Fibroblast of villous mesenchyme (primary cell): Measurements from ENCODE around the gene SPON2. TPM values are rescaled to one million over a fixed set of nuclear protein-coding genes. Genes with fewer than 3 reads are reported as not detected.

ENCODE experiments used
- DNase-seq: peaks from one replicate; pipeline ENCODE4 v3.0.0-alpha.2; 2010; ENCODE audit warnings: low read depth
- H3K4me3 ChIP-seq: 2 replicates; pipeline ENCODE4 v1.5.1; 2011; ENCODE audit warnings: low read depth, mild to moderate bottlenecking, low read length
- total RNA-seq: library from RNA; depleted of rRNA; stranded (reverse); fragments of >200 nt; gene quantifications from 2 replicates; pipeline ENCODE4 v1.2.3, GENCODE V29; 2012
- TF ChIP-seq, protein P1 (sequence below): IDR thresholded peaks from 2 replicates; pipeline ENCODE4 v1.5.1; 2012; ENCODE audit warnings: low read depth, mild to moderate bottlenecking, low read length; ENCODE audit not compliant: insufficient read depth

Gene SPON2
- total RNA-seq, 1 donor, result 197 TPM

DNA sequence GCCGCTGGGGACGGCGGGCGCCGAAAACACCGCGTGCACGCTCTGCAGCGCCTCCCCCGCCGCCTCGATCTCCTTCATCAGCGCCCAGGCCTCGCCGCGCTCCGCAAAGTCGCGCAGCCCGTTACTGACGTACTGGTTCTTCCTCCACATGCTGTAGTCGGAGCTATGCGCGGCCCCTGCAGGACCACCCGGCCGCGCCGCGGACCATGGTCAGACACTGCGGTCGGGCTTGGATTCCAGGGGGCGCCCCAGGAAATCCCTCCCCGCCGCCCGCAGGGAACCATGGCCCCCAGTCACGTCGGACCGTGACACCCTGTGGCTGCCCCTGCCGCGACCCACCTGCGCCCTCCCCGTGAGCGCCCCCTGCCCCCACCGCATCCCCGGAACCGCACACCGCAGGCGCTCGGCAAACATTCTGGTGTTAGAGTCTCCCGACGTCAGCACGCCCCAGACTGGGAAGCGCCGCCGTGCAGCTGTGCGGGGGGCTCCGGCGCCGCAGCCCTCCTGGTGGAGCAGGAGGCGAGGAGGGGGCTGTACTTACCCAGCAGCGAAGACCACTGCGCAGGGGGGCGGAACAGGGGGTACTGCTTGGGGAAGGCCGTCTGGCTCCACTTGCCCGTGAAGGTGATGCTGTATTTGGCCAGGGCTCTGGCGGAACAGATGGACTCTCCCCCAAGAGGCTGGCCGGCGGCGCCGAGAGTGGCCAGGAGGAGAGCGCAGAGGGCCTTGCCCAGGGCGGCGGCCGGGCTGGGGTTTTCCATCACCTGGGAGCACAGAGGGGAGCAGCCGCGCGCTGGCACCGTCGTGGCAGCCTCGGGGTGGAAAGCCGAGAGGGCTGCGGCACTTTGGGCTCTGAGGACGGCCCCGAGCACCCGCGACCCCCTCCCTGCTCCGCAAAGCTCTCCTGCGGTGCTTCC lies 814 bp downstream of the SPON2 start:
- H3K4me3 ChIP-seq, result peak overlapping the region; percentile 89
- DNase-seq, result no peak
- TF ChIP-seq, protein P1, sequence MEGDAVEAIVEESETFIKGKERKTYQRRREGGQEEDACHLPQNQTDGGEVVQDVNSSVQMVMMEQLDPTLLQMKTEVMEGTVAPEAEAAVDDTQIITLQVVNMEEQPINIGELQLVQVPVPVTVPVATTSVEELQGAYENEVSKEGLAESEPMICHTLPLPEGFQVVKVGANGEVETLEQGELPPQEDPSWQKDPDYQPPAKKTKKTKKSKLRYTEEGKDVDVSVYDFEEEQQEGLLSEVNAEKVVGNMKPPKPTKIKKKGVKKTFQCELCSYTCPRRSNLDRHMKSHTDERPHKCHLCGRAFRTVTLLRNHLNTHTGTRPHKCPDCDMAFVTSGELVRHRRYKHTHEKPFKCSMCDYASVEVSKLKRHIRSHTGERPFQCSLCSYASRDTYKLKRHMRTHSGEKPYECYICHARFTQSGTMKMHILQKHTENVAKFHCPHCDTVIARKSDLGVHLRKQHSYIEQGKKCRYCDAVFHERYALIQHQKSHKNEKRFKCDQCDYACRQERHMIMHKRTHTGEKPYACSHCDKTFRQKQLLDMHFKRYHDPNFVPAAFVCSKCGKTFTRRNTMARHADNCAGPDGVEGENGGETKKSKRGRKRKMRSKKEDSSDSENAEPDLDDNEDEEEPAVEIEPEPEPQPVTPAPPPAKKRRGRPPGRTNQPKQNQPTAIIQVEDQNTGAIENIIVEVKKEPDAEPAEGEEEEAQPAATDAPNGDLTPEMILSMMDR, result no peak

GRCh38 chr4:1170976-1171310 lies 1.4 kb downstream of the SPON2 start:
- TF ChIP-seq, protein P1, result no peak
- H3K4me3 ChIP-seq, result peak overlapping the region; percentile 89
- DNase-seq, result no peak

DNA sequence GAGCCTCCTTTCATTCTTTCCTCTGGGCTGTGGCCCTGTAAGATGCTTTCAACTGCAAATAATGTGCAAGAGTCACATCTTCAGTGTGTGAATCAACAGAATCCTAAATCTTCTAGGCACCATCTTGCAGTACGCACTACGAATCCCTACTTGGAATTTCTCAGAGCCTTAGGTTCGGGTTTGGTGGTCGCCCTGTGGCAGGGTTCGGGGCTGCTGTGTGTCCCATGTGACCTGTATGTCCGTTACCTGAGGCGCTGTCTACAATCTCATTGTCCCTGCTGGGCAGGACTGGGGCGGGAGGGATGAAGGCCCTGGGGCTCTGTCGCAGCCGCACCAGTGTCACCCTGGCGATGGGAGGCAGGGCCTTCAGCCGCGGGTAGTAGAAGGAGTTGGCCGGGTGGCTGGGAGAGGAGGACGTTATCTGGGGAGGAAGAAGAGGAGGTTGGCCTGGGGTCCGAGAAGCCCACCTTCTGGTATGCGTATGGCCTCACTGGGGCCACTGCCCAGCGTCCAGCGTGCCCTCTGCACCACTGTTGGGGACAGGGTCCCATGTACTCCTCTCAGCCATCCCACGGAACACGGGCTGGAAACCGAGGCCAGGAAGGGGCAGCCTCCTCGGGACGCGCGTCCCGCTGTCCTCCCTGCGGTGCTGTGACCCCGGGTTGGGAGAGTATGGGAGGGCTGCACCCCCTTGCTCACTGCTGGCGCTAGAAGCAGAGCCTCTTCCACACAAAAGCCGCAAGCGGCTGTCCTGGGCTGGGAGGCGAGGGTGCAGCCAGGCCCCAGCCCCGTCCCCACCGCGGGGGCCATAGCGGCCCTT lies 2.0 kb downstream of the SPON2 start:
- no peak for DNase-seq
- H3K4me3 ChIP-seq, result peak overlapping the region; percentile 89
- TF ChIP-seq, protein P1, result no peak

- no peak for DNase-seq
- TF ChIP-seq, protein P1, result no peak
- peak overlapping the region; percentile 89 for H3K4me3 ChIP-seq
Measured at GRCh38 chr4:1169691-1170096, 2.7 kb downstream of the SPON2 start.

DNA sequence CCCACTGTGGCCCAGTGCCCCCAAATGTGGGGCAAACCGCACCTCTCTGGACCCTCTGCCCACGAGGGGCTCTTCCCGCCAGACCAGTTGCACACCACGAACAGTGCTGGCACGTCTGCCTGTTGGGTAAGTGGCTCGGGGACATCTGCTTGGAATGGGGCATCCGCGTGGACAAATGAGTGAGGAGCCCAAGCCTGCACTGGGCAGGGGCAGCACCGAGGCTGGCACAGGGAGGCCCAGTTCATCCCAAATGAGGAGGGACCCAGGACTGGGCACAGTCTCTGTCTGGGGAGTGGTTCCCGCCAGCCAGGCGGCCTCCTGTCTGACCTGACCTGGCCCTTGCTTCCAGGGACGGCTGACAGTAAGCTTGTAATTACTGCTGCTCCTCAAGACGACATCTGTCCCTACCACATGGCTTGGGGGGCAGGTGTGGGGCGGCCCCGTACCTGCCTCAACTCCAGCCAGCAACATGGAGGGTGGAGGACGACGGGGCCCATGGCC lies 3.2 kb downstream of the SPON2 start:
- TF ChIP-seq, protein P1, result no peak
- peak overlapping the region; percentile 89 for H3K4me3 ChIP-seq
- DNase-seq, result no peak

DNA sequence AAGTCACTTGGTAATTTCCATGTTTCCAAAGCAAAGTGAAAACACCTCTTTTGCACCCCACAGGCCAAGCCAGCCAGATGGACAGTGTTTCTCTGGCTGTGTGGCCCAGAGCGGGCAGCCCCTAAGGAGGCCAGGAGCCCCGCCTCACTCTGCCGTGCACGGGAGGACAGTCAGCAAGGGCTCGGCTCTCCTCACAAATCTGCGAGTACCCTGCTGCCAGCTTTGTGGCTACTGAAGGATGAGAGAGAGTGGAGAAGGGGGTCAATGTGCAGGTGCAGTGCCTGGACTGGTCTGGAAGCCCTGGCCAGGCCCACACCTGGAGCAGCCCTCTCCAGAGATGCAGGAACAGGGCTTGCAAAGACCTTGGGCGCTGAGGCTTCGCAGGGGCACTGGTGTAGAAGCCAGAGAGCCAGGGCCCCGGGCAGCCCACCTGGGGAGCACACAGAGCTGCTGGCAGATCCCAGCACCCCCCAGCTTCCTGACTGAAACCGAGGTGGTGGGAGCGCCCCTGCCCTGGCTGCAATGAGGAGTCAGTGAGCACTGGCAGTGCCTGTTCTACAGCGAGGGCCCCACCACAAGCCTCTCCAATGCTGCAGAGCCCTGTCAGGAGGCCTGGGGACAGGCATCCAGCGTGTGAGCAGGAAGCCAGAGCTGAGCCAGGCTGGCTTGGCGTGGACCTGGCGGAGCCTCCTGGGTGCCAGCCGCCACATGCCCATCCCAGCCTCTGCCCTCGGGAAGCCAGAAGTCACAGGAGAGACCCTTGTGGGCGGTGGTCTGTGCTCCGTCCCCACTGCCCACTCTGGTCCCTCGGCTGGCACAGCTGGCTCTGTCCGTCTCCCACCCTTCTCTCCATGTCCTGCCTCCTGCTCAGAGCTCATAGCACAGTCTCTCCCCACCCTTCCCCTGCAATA lies 3.9 kb downstream of the SPON2 start:
- peak overlapping the region; percentile 29 for H3K4me3 ChIP-seq
- DNase-seq, result no peak
- TF ChIP-seq, protein P1, result no peak
